H9 (cell line): ENCODE results near the gene GGNBP2. TPM values are rescaled to one million over a fixed set of nuclear protein-coding genes. Genes with fewer than 3 reads are reported as not detected.

Experiments
- DNase-seq: peaks from one replicate; pipeline ENCODE4 v3.0.0-alpha.2; 2017
- H2AFZ ChIP-seq: one replicate; pipeline ENCODE4 v1.6.1; 2013; ENCODE audit warnings: mild to moderate bottlenecking, low read length, control low read depth, moderate library complexity
- H2AK5ac ChIP-seq: 2 replicates; pipeline ENCODE4 v1.6.1; 2013; ENCODE audit warnings: low read length, control low read depth, mixed read lengths; ENCODE audit not compliant: insufficient read length
- H2BK120ac ChIP-seq: one replicate; pipeline ENCODE4 v1.6.1; 2013; ENCODE audit warnings: low read depth, mild to moderate bottlenecking, low read length, control low read depth, inconsistent platforms; ENCODE audit not compliant: poor library complexity, severe bottlenecking
- H2BK12ac ChIP-seq: 2 replicates; pipeline ENCODE4 v1.6.1; 2013; ENCODE audit warnings: low read length, control low read depth, mixed read lengths, low read depth; ENCODE audit not compliant: insufficient read length
- H2BK15ac ChIP-seq: 2 replicates; pipeline ENCODE4 v1.6.1; 2013; ENCODE audit warnings: low read depth, low read length, control low read depth
- H2BK20ac ChIP-seq: one replicate; pipeline ENCODE4 v1.6.1; 2013; ENCODE audit warnings: low read depth, mild to moderate bottlenecking, low read length, control low read depth, inconsistent platforms; ENCODE audit not compliant: poor library complexity, severe bottlenecking
- H2BK5ac ChIP-seq: 2 replicates; pipeline ENCODE4 v1.6.1; 2013; ENCODE audit warnings: low read length, control low read depth, mixed read lengths; ENCODE audit not compliant: insufficient read length
- H3K14ac ChIP-seq: 2 replicates; pipeline ENCODE4 v1.6.1; 2013; ENCODE audit warnings: low read length, control low read depth; ENCODE audit not compliant: insufficient read depth
- H3K18ac ChIP-seq: 2 replicates; pipeline ENCODE4 v1.6.1; 2013; ENCODE audit warnings: low read depth, mild to moderate bottlenecking, mixed read lengths, low read length, control low read depth; ENCODE audit not compliant: insufficient read length
- H3K23ac ChIP-seq: 2 replicates; pipeline ENCODE4 v1.6.1; 2013; ENCODE audit warnings: low read length, control low read depth, mixed read lengths, low read depth; ENCODE audit not compliant: insufficient read length
- H3K23me2 ChIP-seq: 2 replicates; pipeline ENCODE4 v1.6.1; 2013; ENCODE audit warnings: low read depth, mild to moderate bottlenecking, mixed read lengths, low read length, control low read depth; ENCODE audit not compliant: insufficient read length, poor library complexity, severe bottlenecking
- H3K27ac ChIP-seq: 2 replicates; pipeline ENCODE4 v1.5.1; 2013; ENCODE audit warnings: low read length, control low read depth, mixed read lengths, low read depth; ENCODE audit not compliant: insufficient read length
- H3K27me3 ChIP-seq: 2 replicates; pipeline ENCODE4 v1.6.1; 2013; ENCODE audit warnings: low read length, control low read depth, inconsistent platforms; ENCODE audit not compliant: insufficient read depth
- H3K4ac ChIP-seq: 2 replicates; pipeline ENCODE4 v1.6.1; 2013; ENCODE audit warnings: low read depth, mild to moderate bottlenecking, control low read depth, inconsistent platforms, low read length, moderate library complexity
- H3K4me1 ChIP-seq: 2 replicates; pipeline ENCODE4 v1.6.1; 2013; ENCODE audit warnings: low read length, control low read depth, inconsistent platforms; ENCODE audit not compliant: insufficient read depth
- H3K4me2 ChIP-seq: 2 replicates; pipeline ENCODE4 v1.6.1; 2013; ENCODE audit warnings: low read length, control low read depth, mixed read lengths; ENCODE audit not compliant: insufficient read length, insufficient read depth
- H3K56ac ChIP-seq: 2 replicates; pipeline ENCODE4 v1.6.1; 2013; ENCODE audit warnings: low read depth, mild to moderate bottlenecking, mixed read lengths, low read length, control low read depth; ENCODE audit not compliant: insufficient read length
- H3K79me1 ChIP-seq: 2 replicates; pipeline ENCODE4 v1.6.1; 2013; ENCODE audit warnings: low read depth, mild to moderate bottlenecking, moderate library complexity, low read length, control low read depth, inconsistent platforms; ENCODE audit not compliant: insufficient read depth, poor library complexity, severe bottlenecking
- H3K79me2 ChIP-seq: 2 replicates; pipeline ENCODE4 v1.6.1; 2013; ENCODE audit warnings: low read length, control low read depth, inconsistent platforms; ENCODE audit not compliant: insufficient read depth
- H3K9ac ChIP-seq: 2 replicates; pipeline ENCODE4 v1.6.1; 2013; ENCODE audit warnings: low read length, control low read depth, mixed read lengths; ENCODE audit not compliant: insufficient read length; ENCODE audit errors: extremely low read depth
- H3K9me3 ChIP-seq: one replicate; pipeline ENCODE4 v1.6.1; 2013; ENCODE audit warnings: low read depth, low read length, inconsistent platforms; ENCODE audit not compliant: control insufficient read depth
- H3T11ph ChIP-seq: one replicate; pipeline ENCODE4 v1.6.1; 2013; ENCODE audit warnings: mild to moderate bottlenecking, low read length, control low read depth, inconsistent platforms
- H4K20me1 ChIP-seq: one replicate; pipeline ENCODE4 v1.6.1; 2013; ENCODE audit not compliant: control insufficient read depth, insufficient read length, insufficient read depth
- H4K5ac ChIP-seq: 2 replicates; pipeline ENCODE4 v1.6.1; 2013; ENCODE audit warnings: low read depth, mild to moderate bottlenecking, mixed read lengths, low read length, control low read depth; ENCODE audit not compliant: insufficient read length
- H4K8ac ChIP-seq: replicated peaks from 2 replicates; pipeline ENCODE4 v1.6.1; 2013; ENCODE audit warnings: low read length, control low read depth, mixed read lengths, low read depth; ENCODE audit not compliant: insufficient read length
- H4K91ac ChIP-seq: 2 replicates; pipeline ENCODE4 v1.6.1; 2013; ENCODE audit warnings: low read depth, mild to moderate bottlenecking, moderate library complexity, mixed read lengths, low read length, control low read depth; ENCODE audit not compliant: insufficient read length
- H3K27ac Mint-ChIP-seq, 3 experiments: 2 replicates in 2 of 3; 3 replicates in 1 of 3; pipeline ENCODE4 v1.8.0; 2020 to 2021; ENCODE audit warnings: mixed read lengths in 3 of 3, mild to moderate bottlenecking in 1 of 3, moderate library complexity in 1 of 3
- H3K27me3 Mint-ChIP-seq: 2 replicates; pipeline ENCODE4 v1.8.0; 2021; ENCODE audit warnings: low read depth, mild to moderate bottlenecking, moderate library complexity, mixed read lengths
- H3K36me3 Mint-ChIP-seq, 3 experiments: 2 replicates in 2 of 3; 3 replicates in 1 of 3; pipeline ENCODE4 v1.8.0; 2020 to 2021; ENCODE audit warnings: low read depth in 3 of 3, mixed read lengths in 3 of 3; ENCODE audit not compliant: insufficient read depth in 1 of 3
- H3K4me1 Mint-ChIP-seq, 2 experiments: 2 replicates each; pipeline ENCODE4 v1.8.0; 2020; ENCODE audit warnings: mixed read lengths in 2 of 2
- H3K4me3 Mint-ChIP-seq, 2 experiments: 2 replicates in 1 of 2; 3 replicates in 1 of 2; pipeline ENCODE4 v1.8.0; 2020 to 2021; ENCODE audit warnings: mild to moderate bottlenecking in 2 of 2, mixed read lengths in 2 of 2, moderate library complexity in 1 of 2
- H3K9me3 Mint-ChIP-seq, 2 experiments: 2 replicates in 1 of 2; 3 replicates in 1 of 2; pipeline ENCODE4 v1.8.0; 2020; ENCODE audit warnings: mild to moderate bottlenecking in 2 of 2, mixed read lengths in 2 of 2, moderate library complexity in 1 of 2
- CTCF ChIP-seq: fragments of 200-600 bp; sonication (generic); conservative IDR thresholded peaks from 3 replicates; pipeline ENCODE4 v1.8.0; 2021; ENCODE audit warnings: antibody characterized with exemption, mild to moderate bottlenecking
- WGBS: extraction: QIAGEN DNeasy Blood & Tissue Kit; methylation state at CpG from one replicate; pipeline ENCODE4 v1.1.7; 2013; ENCODE audit warnings: missing lambda C conversion rate, low lambda C conversion rate, mixed read lengths; ENCODE audit not compliant: insufficient read length; ENCODE audit errors: extremely low coverage; 5-methylcytosine and 5-hydroxymethylcytosine counted together
- total RNA-seq: library from RNA; stranded (reverse); gene quantifications from 2 replicates; pipeline ENCODE4 v1.2.1, GENCODE V29; 2021

GGNBP2 gene
- total RNA-seq, 1 experiment from 2014 or later, result 52.8 TPM

- no peak within 1 kb of the TSS for H2AFZ ChIP-seq
- H4K20me1 ChIP-seq, result no peaks in the 10 kb centered on the region
- no peak within 1 kb of the TSS for H2BK5ac ChIP-seq
- H2AK5ac ChIP-seq, result no peak within 1 kb of the TSS
- H2BK120ac ChIP-seq, result no peak within 1 kb of the TSS
- H3K23me2 ChIP-seq, result peaks cover 19% of the 10 kb centered on the region
- Mint-ChIP-seq H3K4me3 (peak within 1 kb of the TSS; percentile 84 to 91), H3K4me1 (peaks cover 26 to 31% of the 10 kb centered on the region in 2 experiments), H3K9me3 (no peaks in the 10 kb centered on the region), H3K27ac (peak within 1 kb of the TSS; percentile 25 to 96 (median 95)), H3K36me3 (peaks cover 2 to 34% (median 24%) of the 10 kb centered on the region in 3 experiments; a peak in 5 of 7 replicates), H3K27me3 (no peaks in the 10 kb centered on the region; the same call in 1 of the 2 replicates)
- H3K23ac ChIP-seq, result no peak within 1 kb of the TSS
- H4K91ac ChIP-seq, result no peak within 1 kb of the TSS
- H3K27me3 ChIP-seq, result no peaks in the 10 kb centered on the region
- WGBS, result no CpG with 5 or more reads among the region's 60 CpGs
- H2BK15ac ChIP-seq, result no peak within 1 kb of the TSS
- H3K4ac ChIP-seq, result no peak within 1 kb of the TSS
- H3K27ac ChIP-seq, result no peak within 1 kb of the TSS
- H3K56ac ChIP-seq, result no peak within 1 kb of the TSS
- no peaks in the 10 kb centered on the region for H3K4me1 ChIP-seq
- 0 out of 3 replicates have a peak, but pooled peaks have one; percentile 9 for TF ChIP-seq CTCF
- no peaks in the 10 kb centered on the region for H3K79me1 ChIP-seq
- no peak within 1 kb of the TSS for H3T11ph ChIP-seq
- no peak within 1 kb of the TSS for H2BK20ac ChIP-seq
- H3K18ac ChIP-seq, result no peak within 1 kb of the TSS
- H3K9ac ChIP-seq, result peak within 1 kb of the TSS; percentile 47
- no peak within 1 kb of the TSS for H4K5ac ChIP-seq
- H3K9me3 ChIP-seq, result no peaks in the 10 kb centered on the region
- peak within 1 kb of the TSS; percentile 48; the same call in 1 of the 2 replicates for H3K14ac ChIP-seq
- H3K4me2 ChIP-seq, result peak within 1 kb of the TSS; percentile 94
- no peak within 1 kb of the TSS for H4K8ac ChIP-seq
- no peaks in the 10 kb centered on the region; the same call in 1 of the 2 replicates for H3K79me2 ChIP-seq
- no peak within 1 kb of the TSS for H2BK12ac ChIP-seq
- DNase-seq, result peak; percentile 97
These were observed 56.7 kb downstream of the GGNBP2 start, which contains the start of gene MRM1 for GRCh38 chr17:36601303-36602029. Gene MRM1 (plus strand): TSS chr17:36601583. CDS start chr17:36601811, 228 bp downstream.
